DMS79 treated with DMSO at 0.1 percent for 48 hours (cell line): Measurements from ENCODE around the gene ABCG2.
"Not testable (repeated sequence)": the region's sequence is repeated elsewhere in the genome, so short reads cannot be mapped to it uniquely, and the experiment has no call there.

ENCODE experiments used
- DNase-seq: peaks from one replicate; lab custom pipeline; 2025; lab: John Stamatoyannopoulos, UW

The ABCG2 gene

GRCh38 chr4:88110826-88111225 lies 47.6 kb downstream of the ABCG2 start:
- DNase-seq, result no peak

GRCh38 chr4:88109123-88109881 lies 49.1 kb downstream of the ABCG2 start:
- no peak for DNase-seq

- no peak for DNase-seq
Measured at GRCh38 chr4:88108747-88109122, 49.7 kb downstream of the ABCG2 start.

- not testable (repeated sequence) for DNase-seq
Measured at GRCh38 chr4:88108108-88108465, 50.4 kb downstream of the ABCG2 start.

GRCh38 chr4:88107406-88108107 lies 50.9 kb downstream of the ABCG2 start:
- no peak for DNase-seq

GRCh38 chr4:88106205-88106604 lies 52.2 kb downstream of the ABCG2 start:
- DNase-seq, result no peak

- no peak for DNase-seq
Measured at GRCh38 chr4:88104902-88105610, 53.4 kb downstream of the ABCG2 start.

- DNase-seq, result no peak
Measured at GRCh38 chr4:88102026-88102425, 56.4 kb downstream of the ABCG2 start.

GRCh38 chr4:88101165-88101564 lies 57.3 kb downstream of the ABCG2 start:
- no peak for DNase-seq

GRCh38 chr4:88098993-88099752 lies 59.3 kb downstream of the ABCG2 start:
- DNase-seq, result no peak

- no peak for DNase-seq
Measured at GRCh38 chr4:88097781-88098180, 60.7 kb downstream of the ABCG2 start.

GRCh38 chr4:88097301-88097700 lies 61.1 kb downstream of the ABCG2 start:
- no peak for DNase-seq

- no peak for DNase-seq
Measured at GRCh38 chr4:88093874-88094273, 64.6 kb downstream of the ABCG2 start.

GRCh38 chr4:88091378-88091777 lies 67.1 kb downstream of the ABCG2 start:
- no peak for DNase-seq

GRCh38 chr4:88090898-88091297 lies 67.5 kb downstream of the ABCG2 start:
- DNase-seq, result no peak

- DNase-seq, result no peak
Measured at GRCh38 chr4:88087004-88087403, 71.4 kb downstream of the ABCG2 start.

- DNase-seq, result no peak
Measured at GRCh38 chr4:88080626-88081025, 77.8 kb downstream of the ABCG2 start.

- DNase-seq, result no peak
Measured at GRCh38 chr4:88078579-88078978, 79.9 kb downstream of the ABCG2 start.

GRCh38 chr4:88077911-88078524 lies 80.4 kb downstream of the ABCG2 start:
- DNase-seq, result no peak

- no peak for DNase-seq
Measured at GRCh38 chr4:88075336-88075735, 83.1 kb downstream of the ABCG2 start.

GRCh38 chr4:88070031-88070430 lies 88.4 kb downstream of the ABCG2 start:
- DNase-seq, result no peak

GRCh38 chr4:88064410-88064809 lies 94.0 kb downstream of the ABCG2 start:
- no peak for DNase-seq
